Measurements from ENCODE around the gene CDK10. TPM values are rescaled to one million over a fixed set of nuclear protein-coding genes. Genes with fewer than 3 reads are reported as not detected.
A peak's percentile ranks its signal among the peaks of the same experiment; 100 is the strongest.
"Not testable (repeated sequence)": the region's sequence is repeated elsewhere in the genome, so short reads cannot be mapped to it uniquely, and the experiment has no call there.

CDK10 gene
- polyA plus RNA-seq, 2 donors: 49.2 to 88.8 TPM

DNA sequence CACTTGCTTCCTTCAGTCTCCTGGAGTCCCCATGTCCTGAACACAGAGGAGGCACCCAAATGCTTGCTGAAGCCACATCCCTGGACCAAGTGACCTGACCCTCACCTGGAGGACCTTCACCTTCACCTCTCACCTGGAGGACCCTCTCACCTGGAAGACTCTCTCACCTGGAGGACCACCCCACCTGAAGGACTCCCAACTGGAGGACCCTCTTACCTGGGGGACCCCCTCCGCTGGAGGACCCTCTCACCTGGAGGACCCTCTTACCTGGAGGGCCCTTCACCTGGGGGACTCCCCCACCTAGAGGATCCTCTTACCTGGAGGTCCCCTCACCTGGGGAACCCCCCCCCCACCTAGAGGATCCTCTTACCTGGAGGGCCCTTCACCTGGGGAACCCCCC lies 573 bp upstream of the CDK10 start:
- 89 to 100% methylated on average over 1 of the region's 1 CpG for WGBS, 2 donors
- Histone ChIP-seq H3K9me3 (ENCODE audit: control insufficient read depth in 2 of 2, insufficient read depth in 1 of 2, low read depth in 1 of 2, low read length in 1 of 2) (no peaks in the 10 kb centered on the region), H3K27me3 (ENCODE audit: control insufficient read depth in 1 of 2, insufficient read depth in 2 of 2, low read length in 2 of 2) (no peaks in the 10 kb centered on the region), H3K4me3 (ENCODE audit: low read depth in 1 of 2, low read length in 2 of 2) (no peak overlapping the region), H3K27ac (ENCODE audit: low read depth in 2 of 2, low read length in 1 of 2) (no peak overlapping the region), H3K4me1 (ENCODE audit: control insufficient read depth in 2 of 2, insufficient read depth in 2 of 2, low read length in 1 of 2) (peaks cover 0 to 9% of the 10 kb centered on the region in 2 donors), H3K36me3 (ENCODE audit: control insufficient read depth in 2 of 2, insufficient read depth in 2 of 2, low read length in 1 of 2) (peaks cover 0 to 14% of the 10 kb centered on the region in 2 donors)

GRCh38 chr16:89687092-89687940 lies 827 bp downstream of the CDK10 start:
- peak overlapping the region; percentile 88 to 89 for H3K27ac ChIP-seq (ENCODE audit: low read depth in 2 of 2, low read length in 1 of 2)
- peaks cover 0 to 9% of the 10 kb centered on the region in 2 donors for H3K4me1 ChIP-seq (ENCODE audit: control insufficient read depth in 2 of 2, insufficient read depth in 2 of 2, low read length in 1 of 2)
- H3K27me3 ChIP-seq (ENCODE audit: control insufficient read depth in 1 of 2, insufficient read depth in 2 of 2, low read length in 2 of 2): no peaks in the 10 kb centered on the region
- peaks cover 3 to 26% of the 10 kb centered on the region in 2 donors for H3K36me3 ChIP-seq (ENCODE audit: control insufficient read depth in 2 of 2, insufficient read depth in 2 of 2, low read length in 1 of 2)
- H3K4me3 ChIP-seq (ENCODE audit: low read depth in 1 of 2, low read length in 2 of 2): peak overlapping the region; percentile 79 to 90
- no peaks in the 10 kb centered on the region for H3K9me3 ChIP-seq (ENCODE audit: control insufficient read depth in 2 of 2, insufficient read depth in 1 of 2, low read depth in 1 of 2, low read length in 1 of 2)
- 8 to 10% methylated on average over 42 of the region's 42 CpGs for WGBS, 2 donors

DNA sequence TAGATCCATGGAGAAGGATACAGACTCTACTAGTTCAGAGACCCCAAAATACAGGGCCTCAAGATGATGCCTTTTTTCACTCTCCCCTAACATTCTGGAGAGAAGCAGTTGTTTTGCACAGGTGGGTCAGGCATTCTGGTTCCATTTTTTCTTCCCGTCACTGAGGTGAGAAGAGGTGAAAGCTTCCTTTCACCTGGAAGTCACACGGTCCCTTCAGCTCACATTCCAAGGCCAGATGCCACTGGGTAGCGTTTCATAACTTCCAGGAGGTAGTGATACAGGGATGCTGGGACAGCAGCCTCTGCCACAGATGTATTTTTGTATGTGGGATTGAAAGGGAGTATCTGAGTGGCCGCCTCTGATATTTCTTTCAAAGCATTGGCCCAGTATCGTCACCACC lies 1.9 kb downstream of the CDK10 start:
- Histone ChIP-seq H3K27ac (ENCODE audit: low read depth in 2 of 2, low read length in 1 of 2) (no peak overlapping the region), H3K9me3 (ENCODE audit: control insufficient read depth in 2 of 2, insufficient read depth in 1 of 2, low read depth in 1 of 2, low read length in 1 of 2) (no peaks in the 10 kb centered on the region)
- WGBS, 2 donors: 84 to 90% methylated on average over 5 of the region's 5 CpGs

GRCh38 chr16:89689142-89689541 lies 2.7 kb downstream of the CDK10 start:
- WGBS, 2 donors: 94% methylated on average over 13 of the region's 13 CpGs
- Histone ChIP-seq H3K4me3 (ENCODE audit: low read depth in 1 of 2, low read length in 2 of 2) (no peak overlapping the region), H3K36me3 (ENCODE audit: control insufficient read depth in 2 of 2, insufficient read depth in 2 of 2, low read length in 1 of 2) (peaks cover 8 to 38% of the 10 kb centered on the region in 2 donors), H3K27me3 (ENCODE audit: control insufficient read depth in 1 of 2, insufficient read depth in 2 of 2, low read length in 2 of 2) (no peaks in the 10 kb centered on the region), H3K27ac (ENCODE audit: low read depth in 2 of 2, low read length in 1 of 2) (no peak overlapping the region), H3K4me1 (ENCODE audit: control insufficient read depth in 2 of 2, insufficient read depth in 2 of 2, low read length in 1 of 2) (peaks cover 0 to 9% of the 10 kb centered on the region in 2 donors), H3K9me3 (ENCODE audit: control insufficient read depth in 2 of 2, insufficient read depth in 1 of 2, low read depth in 1 of 2, low read length in 1 of 2) (no peaks in the 10 kb centered on the region)

More for the DNA sequence above, 1.9 kb downstream of the CDK10 start:
- H3K4me3 ChIP-seq (ENCODE audit: low read depth in 1 of 2, low read length in 2 of 2): no peak overlapping the region
- H3K36me3 ChIP-seq (ENCODE audit: control insufficient read depth in 2 of 2, insufficient read depth in 2 of 2, low read length in 1 of 2): peaks cover 3 to 31% of the 10 kb centered on the region in 2 donors
- H3K27me3 ChIP-seq (ENCODE audit: control insufficient read depth in 1 of 2, insufficient read depth in 2 of 2, low read length in 2 of 2): no peaks in the 10 kb centered on the region
- peaks cover 0 to 9% of the 10 kb centered on the region in 2 donors for H3K4me1 ChIP-seq (ENCODE audit: control insufficient read depth in 2 of 2, insufficient read depth in 2 of 2, low read length in 1 of 2)

- not testable (repeated sequence) for H3K27me3 ChIP-seq (ENCODE audit: control insufficient read depth in 1 of 2, insufficient read depth in 2 of 2, low read length in 2 of 2); H3K27ac ChIP-seq (ENCODE audit: low read depth in 2 of 2, low read length in 1 of 2); H3K4me3 ChIP-seq (ENCODE audit: low read depth in 1 of 2, low read length in 2 of 2); H3K9me3 ChIP-seq (ENCODE audit: control insufficient read depth in 2 of 2, insufficient read depth in 1 of 2, low read depth in 1 of 2, low read length in 1 of 2)
- WGBS, 2 donors: 84 to 94% methylated on average over 4 of the region's 4 CpGs
- peaks cover 0 to 10% of the 10 kb centered on the region in 2 donors for H3K4me1 ChIP-seq (ENCODE audit: control insufficient read depth in 2 of 2, insufficient read depth in 2 of 2, low read length in 1 of 2)
- H3K36me3 ChIP-seq (ENCODE audit: control insufficient read depth in 2 of 2, insufficient read depth in 2 of 2, low read length in 1 of 2): peaks cover 9 to 42% of the 10 kb centered on the region in 2 donors
Observed at GRCh38 chr16:89689621-89690020, 3.1 kb downstream of the CDK10 start.

GRCh38 chr16:89690392-89690901 lies 4.0 kb downstream of the CDK10 start:
- 91 to 96% methylated on average over 16 of the region's 16 CpGs for whole genome bisulfite sequencing, 2 donors
- Histone ChIP-seq H3K36me3 (ENCODE audit: control insufficient read depth in 2 of 2, insufficient read depth in 2 of 2, low read length in 1 of 2) (peaks cover 9 to 46% of the 10 kb centered on the region in 2 donors), H3K9me3 (ENCODE audit: control insufficient read depth in 2 of 2, insufficient read depth in 1 of 2, low read depth in 1 of 2, low read length in 1 of 2) (no peaks in the 10 kb centered on the region), H3K4me3 (ENCODE audit: low read depth in 1 of 2, low read length in 2 of 2) (no peak overlapping the region), H3K27ac (ENCODE audit: low read depth in 2 of 2, low read length in 1 of 2) (no peak overlapping the region), H3K4me1 (ENCODE audit: control insufficient read depth in 2 of 2, insufficient read depth in 2 of 2, low read length in 1 of 2) (peaks cover 0 to 10% of the 10 kb centered on the region in 2 donors), H3K27me3 (ENCODE audit: control insufficient read depth in 1 of 2, insufficient read depth in 2 of 2, low read length in 2 of 2) (no peaks in the 10 kb centered on the region)

- WGBS, 2 donors: 96 to 97% methylated on average over 21 of the region's 21 CpGs
- peaks cover 0 to 10% of the 10 kb centered on the region in 2 donors for H3K4me1 ChIP-seq (ENCODE audit: control insufficient read depth in 2 of 2, insufficient read depth in 2 of 2, low read length in 1 of 2)
- peaks cover 9 to 46% of the 10 kb centered on the region in 2 donors for H3K36me3 ChIP-seq (ENCODE audit: control insufficient read depth in 2 of 2, insufficient read depth in 2 of 2, low read length in 1 of 2)
- H3K4me3 ChIP-seq (ENCODE audit: low read depth in 1 of 2, low read length in 2 of 2): no peak overlapping the region
- no peaks in the 10 kb centered on the region for H3K9me3 ChIP-seq (ENCODE audit: control insufficient read depth in 2 of 2, insufficient read depth in 1 of 2, low read depth in 1 of 2, low read length in 1 of 2)
- H3K27me3 ChIP-seq (ENCODE audit: control insufficient read depth in 1 of 2, insufficient read depth in 2 of 2, low read length in 2 of 2): no peaks in the 10 kb centered on the region
- no peak overlapping the region for H3K27ac ChIP-seq (ENCODE audit: low read depth in 2 of 2, low read length in 1 of 2)
Observed at GRCh38 chr16:89691231-89691985, 4.9 kb downstream of the CDK10 start.

DNA sequence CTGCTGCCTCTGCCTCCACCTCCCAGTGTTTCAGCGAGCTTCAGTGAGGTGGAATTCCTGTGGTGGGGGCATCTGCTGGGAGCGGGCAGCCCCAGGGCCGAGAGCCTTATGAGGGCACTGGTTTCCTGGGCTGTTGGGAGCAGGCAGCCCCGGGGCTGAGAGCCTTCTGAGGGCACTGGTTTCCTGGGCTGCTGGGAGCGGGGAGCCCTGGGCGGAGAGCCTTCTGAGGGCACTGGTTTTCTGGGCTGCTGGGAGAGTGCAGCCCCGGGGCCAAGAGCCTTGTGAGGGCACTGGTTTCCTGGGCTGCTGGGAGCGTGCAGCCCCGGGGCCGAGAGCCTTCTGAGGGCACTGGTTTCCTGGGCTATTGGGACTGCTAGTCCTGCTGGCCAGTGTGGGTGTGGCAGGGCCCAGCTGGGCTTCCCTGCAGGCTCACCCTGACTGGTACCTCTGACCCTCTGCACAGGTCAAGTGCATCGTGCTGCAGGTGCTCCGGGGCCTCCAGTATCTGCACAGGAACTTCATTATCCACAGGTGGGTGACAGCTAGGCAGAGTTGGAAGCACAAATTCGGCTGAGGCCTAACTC lies 5.6 kb downstream of the CDK10 start:
- Histone ChIP-seq H3K27ac (ENCODE audit: low read depth in 2 of 2, low read length in 1 of 2) (no peak overlapping the region), H3K36me3 (ENCODE audit: control insufficient read depth in 2 of 2, insufficient read depth in 2 of 2, low read length in 1 of 2) (peaks cover 9 to 48% of the 10 kb centered on the region in 2 donors), H3K4me3 (ENCODE audit: low read depth in 1 of 2, low read length in 2 of 2) (no peak overlapping the region), H3K9me3 (ENCODE audit: control insufficient read depth in 2 of 2, insufficient read depth in 1 of 2, low read depth in 1 of 2, low read length in 1 of 2) (no peaks in the 10 kb centered on the region), H3K4me1 (ENCODE audit: control insufficient read depth in 2 of 2, insufficient read depth in 2 of 2, low read length in 1 of 2) (peaks cover 0 to 9% of the 10 kb centered on the region in 2 donors), H3K27me3 (ENCODE audit: control insufficient read depth in 1 of 2, insufficient read depth in 2 of 2, low read length in 2 of 2) (no peaks in the 10 kb centered on the region)
- WGBS, 2 donors: 94 to 96% methylated on average over 13 of the region's 13 CpGs

DNA sequence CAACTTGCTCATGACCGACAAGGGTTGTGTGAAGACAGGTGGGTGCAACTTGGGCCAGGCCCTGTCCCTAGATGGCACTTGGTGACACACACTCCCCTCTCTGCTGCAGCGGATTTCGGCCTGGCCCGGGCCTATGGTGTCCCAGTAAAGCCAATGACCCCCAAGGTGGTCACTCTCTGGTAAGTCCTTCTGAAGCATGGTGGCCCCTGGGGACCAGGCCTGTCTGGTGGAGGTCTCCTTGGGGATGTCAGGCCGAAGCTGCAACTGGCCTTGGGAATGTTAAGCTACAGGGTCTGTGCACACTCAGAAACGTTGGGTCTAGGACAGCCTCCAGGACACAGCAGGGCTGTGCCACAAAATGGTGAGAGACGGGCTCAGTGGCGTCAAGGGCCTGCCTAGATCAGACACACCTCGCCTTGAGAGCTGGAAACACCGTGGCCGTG lies 6.8 kb downstream of the CDK10 start:
- H3K4me1 ChIP-seq (ENCODE audit: control insufficient read depth in 2 of 2, insufficient read depth in 2 of 2, low read length in 1 of 2): peaks cover 0 to 2% of the 10 kb centered on the region in 2 donors
- H3K36me3 ChIP-seq (ENCODE audit: control insufficient read depth in 2 of 2, insufficient read depth in 2 of 2, low read length in 1 of 2): peaks cover 9 to 50% of the 10 kb centered on the region in 2 donors
- no peak overlapping the region for H3K27ac ChIP-seq (ENCODE audit: low read depth in 2 of 2, low read length in 1 of 2)
- H3K27me3 ChIP-seq (ENCODE audit: control insufficient read depth in 1 of 2, insufficient read depth in 2 of 2, low read length in 2 of 2): no peaks in the 10 kb centered on the region
- 87 to 93% methylated on average over 11 of the region's 11 CpGs for WGBS, 2 donors
- no peaks in the 10 kb centered on the region for H3K9me3 ChIP-seq (ENCODE audit: control insufficient read depth in 2 of 2, insufficient read depth in 1 of 2, low read depth in 1 of 2, low read length in 1 of 2)
- no peak overlapping the region for H3K4me3 ChIP-seq (ENCODE audit: low read depth in 1 of 2, low read length in 2 of 2)

Measured in esophagus (tissue), 2 donors.